GM12892 (cell line): Measurements from ENCODE around the gene CCDC6.

Experiments used
- DNase-seq: peaks from one replicate; pipeline ENCODE4 v3.0.0; 2011; ENCODE audit not compliant: insufficient read length
- FAIRE-seq: peaks from 2 replicates; lab custom pipeline; 2011; peaks lifted over from hg19 to GRCh38; lab: Jason Lieb, UNC
- POLR2A ChIP-seq: IDR thresholded peaks from 2 replicates; pipeline ENCODE4 v1.6.1; 2011; ENCODE audit warnings: low read depth, low read length, control low read depth
- POLR2AphosphoS5 ChIP-seq: IDR thresholded peaks from 2 replicates; pipeline ENCODE4 v1.6.1; 2011; ENCODE audit warnings: low read depth, low read length, control low read depth
- TAF1 ChIP-seq: IDR thresholded peaks from 2 replicates; pipeline ENCODE4 v1.6.1; 2011; ENCODE audit warnings: low read depth, mild to moderate bottlenecking, control low read depth, low read length, borderline replicate concordance

Gene CCDC6

DNA sequence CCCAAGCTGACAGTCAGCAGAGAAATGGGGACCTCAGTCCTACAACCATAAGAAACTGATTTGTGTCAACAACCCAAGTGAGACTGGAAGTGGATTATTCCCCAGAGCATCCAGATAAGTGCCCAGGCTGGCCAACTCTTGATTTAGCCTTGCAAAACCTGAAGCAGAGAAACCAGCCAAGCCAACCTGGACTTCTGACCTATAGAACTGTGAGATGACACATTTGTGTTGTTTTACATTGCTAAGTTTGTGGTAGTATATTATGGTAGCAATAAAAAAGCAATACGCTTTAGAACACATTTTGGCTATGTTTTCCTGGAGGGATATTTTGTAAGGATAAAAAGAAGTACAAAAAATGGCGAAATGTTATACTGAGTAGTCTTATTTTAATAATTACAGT is 19.7 kb upstream of the CCDC6 start:
- no peak for TF ChIP-seq POLR2AphosphoS5
- no peak for FAIRE-seq
- DNase-seq: no peak

DNA sequence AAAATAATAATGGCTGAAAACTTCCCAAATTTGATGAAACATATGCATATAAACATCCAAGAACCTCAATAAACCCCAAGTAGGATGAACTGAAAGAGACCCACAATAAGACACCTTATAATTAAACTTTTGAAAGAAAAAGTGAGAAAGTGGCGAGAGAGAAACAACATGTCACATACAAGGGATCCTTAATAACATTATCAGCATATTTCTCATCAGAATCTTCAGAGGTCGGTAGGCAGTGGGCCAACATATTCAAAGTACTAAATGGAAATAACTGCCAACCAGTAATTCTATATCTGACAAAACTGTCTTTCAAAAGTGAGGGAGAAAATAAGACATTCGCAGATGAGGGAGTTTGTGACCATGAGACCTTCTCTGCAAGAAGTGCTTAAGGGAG is 16.6 kb upstream of the CCDC6 start:
- FAIRE-seq (no peak), DNase-seq (no peak)
- TF ChIP-seq TAF1 (no peak), POLR2A (no peak), POLR2AphosphoS5 (no peak)

DNA sequence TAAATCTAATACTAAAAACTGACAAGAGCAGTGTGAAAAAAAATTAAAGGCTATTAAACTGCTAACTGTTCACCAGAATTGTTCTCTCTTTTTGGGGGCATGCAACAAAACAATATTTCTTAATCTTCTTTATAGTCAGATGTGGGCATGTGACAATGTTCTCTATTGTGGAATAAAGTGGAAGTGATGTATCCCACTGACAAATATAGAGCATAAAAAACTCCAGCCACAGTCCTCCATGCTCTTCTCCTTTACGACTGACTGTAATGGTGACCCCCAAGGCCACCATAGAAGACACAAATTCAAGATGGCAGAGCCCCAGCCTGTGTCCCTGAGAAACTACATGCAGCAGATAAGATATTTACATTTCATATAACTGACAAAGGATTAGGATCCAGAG is 11.6 kb upstream of the CCDC6 start:
- DNase-seq: no peak
- FAIRE-seq: no peak
- no peak for TF ChIP-seq POLR2A
- no peak for TF ChIP-seq TAF1

DNA sequence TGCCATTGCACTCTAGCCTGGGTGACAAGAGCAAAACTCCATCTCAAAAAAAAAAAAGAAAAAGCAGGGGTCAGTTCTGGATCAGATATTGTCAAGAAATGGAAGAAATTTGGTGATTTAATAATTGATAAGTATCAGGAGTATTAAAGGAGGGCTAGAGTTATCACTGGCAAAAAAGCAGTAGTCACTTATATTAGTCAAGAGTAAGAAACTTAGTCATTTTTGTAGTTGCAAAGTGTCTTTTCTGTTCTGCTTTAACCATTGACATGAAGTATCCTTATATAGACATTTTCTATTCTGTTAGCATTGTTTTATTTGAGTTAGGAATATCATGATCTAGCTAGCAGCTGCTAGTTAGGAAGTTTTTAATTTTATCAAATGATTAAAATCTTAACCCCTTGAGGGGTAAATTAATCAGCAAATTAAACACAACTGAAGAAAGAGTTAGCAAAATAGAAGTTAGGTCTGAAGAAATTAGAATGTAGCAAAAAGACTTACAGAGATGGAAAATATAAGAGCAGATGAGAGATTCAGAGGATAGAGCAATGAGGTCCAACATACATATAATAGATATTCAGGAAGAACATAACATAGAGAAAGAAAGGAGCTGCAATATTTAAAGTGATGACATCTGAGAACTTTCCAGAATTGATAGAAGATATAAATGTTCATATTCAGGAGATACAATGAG is 7.3 kb upstream of the CCDC6 start:
- FAIRE-seq: no peak
- no peak for DNase-seq
- TF ChIP-seq TAF1: no peak
- TF ChIP-seq POLR2A: no peak
- TF ChIP-seq POLR2AphosphoS5: no peak

DNA sequence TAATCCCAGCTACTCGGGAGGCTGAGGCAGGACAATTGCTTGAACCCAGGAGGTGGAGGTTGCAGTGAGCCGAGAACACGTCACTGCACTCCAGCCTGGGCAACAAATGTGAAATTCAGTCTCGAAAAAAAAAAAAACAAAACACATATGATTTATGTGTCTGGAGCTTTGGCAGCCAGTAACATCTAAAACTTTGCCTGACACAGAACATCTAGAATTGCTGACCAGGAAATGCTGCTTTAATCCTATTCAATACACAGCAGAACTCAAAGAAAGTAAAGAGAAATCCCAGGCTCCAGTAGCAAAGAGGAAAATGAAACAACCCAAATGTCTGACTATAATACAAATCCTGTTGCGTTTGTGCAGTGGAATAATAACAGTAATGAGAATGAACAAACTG is 4.5 kb upstream of the CCDC6 start:
- no peak for FAIRE-seq
- no peak for DNase-seq
- TF ChIP-seq TAF1 (no peak), POLR2A (no peak), POLR2AphosphoS5 (no peak)

DNA sequence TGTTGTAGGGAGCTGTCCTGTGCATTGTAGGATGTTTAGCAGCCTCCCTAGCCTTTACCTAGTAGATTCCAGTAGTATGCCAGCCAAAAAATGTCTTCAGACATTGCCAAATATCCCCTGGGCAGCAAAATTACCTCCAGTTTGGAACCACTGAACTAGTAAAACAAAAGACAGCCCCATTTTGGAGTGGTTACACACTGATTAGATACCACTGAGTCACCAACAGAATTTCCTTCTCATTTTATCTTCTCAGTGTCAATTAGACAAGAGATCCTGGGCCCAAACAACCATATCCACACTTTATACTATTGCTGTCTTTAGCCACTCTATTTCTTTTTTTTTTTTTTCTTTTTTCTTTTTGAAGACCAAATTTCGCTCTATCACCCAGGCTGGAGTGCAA is 3.5 kb upstream of the CCDC6 start:
- TF ChIP-seq TAF1 (no peak), POLR2A (no peak), POLR2AphosphoS5 (no peak)
- FAIRE-seq (no peak), DNase-seq (no peak)

DNA sequence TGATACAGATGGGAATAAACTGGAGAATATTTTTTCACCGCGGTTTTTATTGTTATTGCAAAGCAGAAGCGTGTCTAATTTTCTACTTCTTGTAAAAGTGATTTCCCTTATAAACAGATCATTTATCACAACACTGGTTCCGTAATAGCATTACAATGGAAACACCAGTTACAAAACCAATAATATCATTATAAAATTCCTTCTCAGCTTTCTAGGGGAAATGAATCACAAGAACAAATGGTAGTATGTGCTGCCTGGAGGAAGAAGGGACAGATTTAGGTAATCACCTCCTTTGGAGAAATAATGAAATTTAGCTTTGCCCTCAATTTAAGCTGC is 2.4 kb upstream of the CCDC6 start:
- FAIRE-seq: no peak
- TF ChIP-seq POLR2AphosphoS5 (no peak), POLR2A (no peak), TAF1 (no peak)
- DNase-seq: no peak

DNA sequence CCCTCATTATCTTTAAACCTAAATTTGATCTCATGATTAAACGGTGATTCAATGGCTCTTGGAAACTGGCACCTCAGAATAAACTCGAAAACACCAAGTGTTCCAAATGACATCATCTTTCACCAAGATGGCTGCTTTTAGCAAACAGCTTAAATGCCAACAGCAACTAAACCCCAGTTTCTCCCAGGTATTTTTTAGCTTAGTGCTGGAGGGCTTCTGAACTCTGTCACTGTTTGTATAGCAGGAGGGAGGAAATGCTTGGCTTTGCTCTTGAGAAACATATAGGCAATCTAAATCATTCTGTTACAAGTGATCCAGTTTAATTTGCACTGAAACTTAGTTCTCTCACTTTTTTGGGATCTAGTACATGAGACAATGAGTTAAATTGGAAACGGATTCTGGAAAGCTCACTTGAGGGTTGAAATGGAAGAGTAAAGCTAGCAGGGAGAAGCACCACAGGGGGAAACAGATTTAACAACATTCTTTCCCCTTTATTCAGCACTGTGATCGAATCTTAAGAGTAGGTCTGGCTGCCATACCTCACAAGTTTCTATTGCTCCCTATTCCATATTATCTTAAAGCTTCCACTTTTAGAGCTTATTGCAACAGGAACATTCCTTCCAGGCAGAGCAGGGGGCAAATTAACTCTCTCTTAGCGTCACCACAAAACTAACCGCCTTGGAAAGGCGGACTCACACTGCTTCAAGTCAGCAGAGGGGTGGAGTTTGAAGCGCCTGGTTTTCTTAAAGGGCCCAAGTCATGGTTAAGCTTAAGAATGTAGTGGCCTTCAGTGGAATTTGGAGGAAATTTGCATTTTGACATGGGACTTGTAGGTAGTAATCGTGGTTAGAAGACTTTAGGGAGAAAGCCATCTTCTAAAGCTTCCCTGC is 1.8 kb upstream of the CCDC6 start:
- no peak for FAIRE-seq
- DNase-seq: no peak
- TF ChIP-seq POLR2AphosphoS5 (no peak), TAF1 (no peak), POLR2A (peak; percentile 40; the same call in 1 of the 2 replicates)

DNA sequence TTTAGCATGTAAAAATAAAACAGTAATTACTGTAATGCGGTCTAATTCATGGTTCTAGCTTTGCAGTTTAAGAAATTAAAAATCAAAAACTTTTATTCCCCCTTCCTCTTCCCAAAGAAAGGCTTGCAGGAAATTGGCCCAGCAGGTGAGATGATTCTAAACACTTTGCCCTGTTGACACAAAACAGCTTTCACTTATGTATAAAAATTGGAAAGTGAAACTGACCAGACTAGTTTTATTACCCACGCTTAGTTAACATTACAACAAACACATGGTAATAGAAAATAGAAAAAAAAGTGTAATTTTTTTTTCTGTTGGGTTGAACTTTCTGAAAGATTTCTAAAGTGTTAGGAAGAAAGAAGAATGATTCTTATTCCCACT is 1.2 kb upstream of the CCDC6 start:
- DNase-seq: no peak
- no peak for FAIRE-seq
- TF ChIP-seq POLR2AphosphoS5 (no peak), TAF1 (no peak), POLR2A (no peak)

DNA sequence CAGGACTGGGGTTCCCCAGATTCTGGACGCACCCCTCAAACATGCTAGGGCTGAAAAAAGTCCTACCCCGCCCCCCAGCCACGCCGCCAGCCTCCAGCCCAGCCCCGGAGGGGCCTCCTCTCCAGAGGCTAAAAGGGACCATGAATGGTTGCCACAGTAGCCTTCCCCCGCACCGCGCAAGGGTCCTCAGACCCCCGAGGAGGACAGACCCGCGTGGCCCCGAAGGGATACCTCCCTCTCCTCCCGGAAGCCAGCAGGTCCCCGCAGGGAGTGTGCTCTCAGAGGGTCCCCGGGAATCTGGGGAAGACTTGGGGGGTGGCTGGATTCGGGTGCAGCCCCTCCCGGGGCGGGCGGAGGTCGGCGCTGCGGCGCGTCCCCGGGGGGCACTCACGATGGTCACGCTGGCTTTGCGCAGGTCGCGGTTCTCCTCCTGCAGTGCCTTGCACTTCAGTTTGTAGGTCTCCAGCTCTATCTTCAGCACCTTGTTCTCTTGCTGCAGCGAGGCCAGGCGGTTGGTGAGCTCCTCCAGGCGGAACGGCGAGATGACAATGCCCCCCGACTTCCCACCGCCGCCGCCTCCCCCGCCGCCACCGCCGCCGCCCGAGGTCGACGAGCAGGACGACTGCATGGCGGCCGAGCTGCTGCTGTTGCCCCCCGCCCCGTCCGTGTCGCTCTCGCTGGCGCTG is 482 bp downstream of the CCDC6 start:
- TF ChIP-seq TAF1 (no peak), POLR2AphosphoS5 (no peak), POLR2A (no peak)
- no peak for DNase-seq
- no peak for FAIRE-seq

DNA sequence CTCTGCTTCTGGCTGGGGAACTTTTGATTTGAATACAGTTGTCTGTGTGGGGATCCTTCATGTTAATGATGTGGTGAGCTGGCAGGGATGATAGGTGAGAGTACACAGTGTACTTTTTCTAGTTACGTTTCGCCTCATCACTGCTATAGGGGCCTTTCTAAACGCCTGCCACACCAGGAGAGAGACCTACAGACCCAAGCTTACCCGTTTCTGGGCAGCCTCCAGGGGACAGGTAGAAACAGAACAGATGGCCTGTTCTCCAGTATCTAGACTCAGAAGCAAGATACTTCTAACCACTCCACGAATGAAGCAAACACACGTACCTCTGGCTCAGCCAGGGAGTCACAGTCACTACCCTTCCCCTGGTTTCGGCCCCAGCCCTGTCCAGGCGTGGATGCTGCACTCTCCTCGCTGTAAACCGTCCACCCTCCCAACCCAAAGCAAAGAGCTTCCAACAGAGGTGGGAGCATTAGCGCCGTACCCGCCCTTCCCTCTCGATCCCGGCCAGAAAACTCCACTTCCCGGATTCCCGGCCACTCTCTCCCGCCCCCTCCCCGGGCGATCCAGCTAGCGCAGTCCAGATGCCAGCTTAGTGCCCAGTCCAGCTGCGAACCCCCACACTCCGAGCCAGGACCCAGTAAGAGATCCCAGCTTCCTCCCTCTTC is 1.2 kb downstream of the CCDC6 start:
- DNase-seq (peak; percentile 38), FAIRE-seq (peak; percentile 91)
- TF ChIP-seq POLR2AphosphoS5 (0 out of 2 replicates have a peak, but pooled peaks have one; percentile 71), TAF1 (no peak), POLR2A (no peak)

DNA sequence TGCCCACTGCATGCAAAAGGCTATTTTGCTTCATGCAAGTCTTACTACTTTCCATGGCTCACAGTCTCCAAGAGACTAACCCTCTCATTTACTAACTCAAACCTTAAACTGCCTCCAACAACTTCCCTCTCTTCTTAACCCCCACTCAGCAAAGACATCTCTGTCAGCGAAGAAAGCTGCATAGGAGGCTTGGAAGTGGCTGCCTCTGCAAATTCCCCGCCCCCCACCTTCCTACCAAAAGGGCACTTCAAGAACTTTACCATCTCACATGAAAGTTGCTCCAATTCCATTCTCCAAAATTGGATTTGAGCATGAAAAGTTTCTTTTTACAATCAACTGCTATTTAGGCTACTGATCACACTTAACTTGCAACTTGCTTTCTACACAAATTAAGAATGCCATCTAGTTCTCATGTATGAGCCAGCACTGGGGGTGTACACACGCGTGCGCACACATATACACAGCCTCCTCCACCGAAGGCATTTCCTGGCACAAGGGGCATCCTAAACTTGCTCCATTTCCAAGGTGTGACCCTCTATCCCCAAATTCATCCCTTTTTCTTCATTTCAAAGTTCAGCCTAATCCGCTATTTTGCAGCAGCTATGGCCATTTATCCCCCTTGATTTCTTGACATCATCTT is 1.8 kb downstream of the CCDC6 start:
- no peak for FAIRE-seq
- no peak for DNase-seq
- TF ChIP-seq POLR2AphosphoS5 (no peak), TAF1 (no peak), POLR2A (no peak)
